ENCODE data around the gene CFAP298.
"Not testable (repeated sequence)": the region's sequence is repeated elsewhere in the genome, so short reads cannot be mapped to it uniquely, and the experiment has no call there.

CFAP298 gene, protein sequence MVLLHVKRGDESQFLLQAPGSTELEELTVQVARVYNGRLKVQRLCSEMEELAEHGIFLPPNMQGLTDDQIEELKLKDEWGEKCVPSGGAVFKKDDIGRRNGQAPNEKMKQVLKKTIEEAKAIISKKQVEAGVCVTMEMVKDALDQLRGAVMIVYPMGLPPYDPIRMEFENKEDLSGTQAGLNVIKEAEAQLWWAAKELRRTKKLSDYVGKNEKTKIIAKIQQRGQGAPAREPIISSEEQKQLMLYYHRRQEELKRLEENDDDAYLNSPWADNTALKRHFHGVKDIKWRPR

DNA sequence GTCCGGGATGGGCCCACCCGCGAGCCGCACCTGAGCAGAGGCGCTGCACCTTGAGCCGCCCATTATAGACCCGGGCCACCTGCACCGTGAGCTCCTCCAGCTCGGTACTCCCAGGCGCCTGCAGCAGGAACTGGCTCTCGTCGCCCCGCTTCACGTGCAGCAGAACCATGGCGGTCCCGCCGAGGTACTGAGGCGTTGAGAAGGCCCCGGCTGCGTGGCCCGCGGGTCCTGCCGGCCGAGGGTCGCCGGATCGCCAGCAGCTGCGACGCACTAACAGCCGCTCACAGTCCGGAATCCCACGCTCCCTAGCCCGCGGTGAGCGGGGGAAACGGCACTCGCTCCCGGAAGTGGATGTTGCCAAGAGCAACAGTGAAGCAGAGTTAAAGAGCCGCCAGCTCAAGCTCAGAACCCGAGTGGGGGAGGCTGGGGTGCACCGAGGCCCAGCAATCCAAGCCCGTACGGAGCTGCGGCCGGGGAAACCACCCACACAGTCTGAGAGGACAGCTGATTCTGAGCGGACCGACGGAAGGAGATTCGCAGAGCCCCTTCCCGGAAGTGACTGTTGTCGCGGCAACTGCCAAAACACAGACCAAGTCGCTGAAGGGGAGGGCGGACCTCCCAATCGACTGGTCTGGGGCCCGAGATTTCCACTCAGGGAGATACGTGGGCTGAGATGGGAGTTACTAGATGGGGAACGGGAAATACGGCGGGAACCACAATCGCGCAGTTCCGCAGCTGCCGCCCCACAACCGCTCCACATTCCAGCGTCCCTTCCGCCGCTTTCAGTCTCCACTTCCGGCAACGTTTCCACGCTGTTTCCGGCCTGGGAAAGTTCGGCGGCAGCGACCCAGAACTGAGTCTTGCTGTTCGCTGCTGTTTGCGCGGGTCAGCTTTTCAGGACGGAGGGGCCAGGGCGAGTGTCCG, at the start of gene CFAP298:
CFAP298 (minus strand) TSS at position 303 of the 924 bp plus-strand sequence; CDS start at position 169, 134 bp downstream.
- peak; percentile 88 for DNase-seq

DNA sequence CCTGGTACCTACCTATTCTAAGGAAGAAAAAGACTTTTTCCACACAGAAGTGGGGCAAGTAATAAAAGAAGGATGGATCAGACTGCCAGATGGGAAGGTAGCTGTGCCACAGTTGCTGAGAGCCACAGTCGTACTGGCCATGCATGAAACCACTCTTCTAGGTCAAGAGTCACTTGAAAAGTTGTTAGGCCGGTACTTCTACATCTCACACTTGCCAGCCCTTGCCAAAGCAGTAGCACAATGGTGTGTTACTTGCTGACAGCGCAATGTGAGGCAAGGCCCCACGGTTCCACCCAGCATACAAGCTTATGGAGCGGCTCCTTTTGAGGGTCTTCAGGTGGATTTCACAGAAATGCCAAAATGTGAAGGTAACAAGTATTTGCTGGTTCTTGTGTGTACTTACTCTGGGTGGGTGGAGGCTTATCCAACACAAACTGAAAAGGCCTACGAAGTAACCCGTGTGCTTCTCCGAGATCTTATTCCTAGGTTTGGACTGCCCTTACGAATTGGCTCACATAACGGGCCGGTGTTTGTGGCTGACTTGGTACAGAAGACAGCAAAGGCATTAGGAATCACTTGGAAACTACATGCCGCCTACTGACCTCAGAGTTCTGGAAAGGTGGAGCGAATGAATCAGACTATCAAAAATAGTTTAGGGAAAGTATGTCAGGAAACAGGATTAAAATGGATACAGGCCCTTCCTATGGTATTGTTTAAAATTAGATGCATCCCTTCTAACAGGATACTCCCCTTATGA, 49.0 kb upstream of the CFAP298 start:
- not testable (repeated sequence) for DNase-seq

DNA sequence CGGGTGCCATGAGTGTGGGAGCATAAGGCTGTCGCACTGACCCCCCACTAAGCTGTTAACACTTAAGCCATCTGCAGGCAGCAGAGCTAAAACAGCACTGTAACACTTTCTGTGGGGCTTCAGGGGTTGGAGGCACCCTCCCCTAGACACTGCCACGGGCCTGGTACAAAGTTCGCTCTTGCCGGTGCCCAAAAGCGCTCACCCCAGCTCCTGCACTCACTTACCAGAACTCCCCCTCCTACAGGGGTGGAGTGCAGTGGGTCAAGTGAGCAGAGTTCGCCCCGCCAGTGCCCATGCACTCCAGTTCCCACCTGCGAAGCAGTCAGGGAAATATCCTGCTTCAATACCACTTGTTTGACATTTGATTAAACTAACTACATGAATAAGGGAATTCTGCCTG, 46.3 kb upstream of the CFAP298 start:
- no peak for DNase-seq

DNA sequence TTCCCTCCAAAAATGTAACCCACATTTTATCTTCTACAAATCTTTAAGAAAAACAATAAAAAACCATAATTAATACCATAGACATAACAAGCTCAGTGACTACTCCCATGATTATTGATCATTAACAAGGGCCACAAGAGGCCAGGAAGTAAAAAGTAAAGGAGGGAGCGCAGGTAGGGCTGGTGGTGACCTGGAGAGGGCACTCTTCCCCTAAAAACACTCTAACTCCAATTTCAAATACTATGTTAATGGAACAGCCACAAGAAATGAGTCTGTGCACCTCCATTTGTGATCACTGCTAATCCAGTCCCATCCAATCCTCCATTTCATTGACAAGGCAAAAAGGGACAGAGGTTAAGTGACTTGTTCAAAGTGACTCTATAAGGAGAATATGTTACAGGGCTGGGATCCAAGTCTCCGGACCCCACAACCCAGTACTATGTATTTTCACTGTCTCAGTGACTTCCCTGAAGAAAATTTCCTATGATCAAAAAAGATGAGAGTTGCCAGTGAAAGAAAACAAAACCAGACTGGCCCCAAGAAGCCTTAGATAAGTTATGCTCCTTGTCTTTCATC, 41.2 kb upstream of the CFAP298 start:
- DNase-seq = no peak

DNA sequence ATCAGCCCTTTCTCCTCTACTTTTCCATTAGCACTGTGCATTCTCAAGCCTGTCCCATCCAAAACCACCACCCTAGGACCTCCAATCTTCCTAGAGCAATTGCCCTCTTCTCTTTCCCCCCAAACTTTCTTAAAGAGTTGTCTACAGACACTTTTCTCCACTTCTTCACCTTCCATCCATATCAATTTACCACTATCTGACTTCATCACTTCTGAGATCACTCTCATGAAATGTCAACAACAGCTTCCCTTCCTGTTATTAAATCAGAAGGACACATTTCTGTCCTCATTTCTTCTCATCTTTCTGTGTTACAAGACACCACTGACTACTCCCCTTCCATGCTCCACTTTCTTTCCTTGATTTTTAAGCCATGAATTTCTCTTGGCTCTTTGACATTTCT, 36.0 kb upstream of the CFAP298 start:
- DNase-seq = no peak

DNA sequence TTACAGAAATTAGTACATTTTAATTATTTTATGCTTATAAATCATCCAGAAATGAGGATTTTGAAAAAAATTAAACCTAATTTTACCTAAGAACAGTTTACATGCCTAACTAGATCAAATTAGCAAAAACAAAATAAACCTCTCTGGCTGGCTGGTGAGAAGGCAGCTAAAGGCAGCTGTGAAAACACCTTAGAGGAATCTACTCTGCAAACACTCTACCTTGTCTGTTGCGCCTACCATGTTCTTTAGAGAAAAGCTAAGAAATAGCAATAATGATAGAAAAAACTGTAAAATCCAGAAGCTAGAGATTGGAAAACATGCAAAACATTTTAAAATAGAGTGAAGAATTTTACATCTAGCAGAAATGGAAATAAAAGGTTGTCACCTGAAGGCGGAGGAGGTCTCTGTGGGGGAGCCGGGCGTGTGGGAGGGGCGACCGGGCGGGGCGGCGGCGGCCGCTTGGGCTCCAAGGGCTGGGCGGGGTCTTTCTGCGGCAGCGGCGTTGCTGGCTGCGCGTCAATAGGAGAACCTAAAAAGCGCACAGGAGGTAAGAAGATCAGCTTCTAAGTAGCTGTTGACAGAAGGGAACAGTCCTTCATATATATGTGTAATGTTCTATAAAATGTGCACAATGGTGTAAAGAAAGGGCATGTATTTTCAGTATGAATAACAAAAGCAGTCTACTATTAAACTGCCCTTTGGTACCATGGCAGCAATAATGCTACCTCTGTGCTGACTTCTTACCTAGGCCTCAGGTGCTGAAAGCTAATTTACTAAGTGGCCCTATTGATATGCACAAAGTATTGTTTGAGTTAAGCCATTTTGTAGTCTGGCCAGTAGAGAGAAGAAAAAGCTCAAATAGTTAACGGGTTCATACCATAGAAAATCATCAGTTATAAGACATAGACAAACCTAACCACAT, 33.3 kb upstream of the CFAP298 start:
- DNase-seq = no peak

DNA sequence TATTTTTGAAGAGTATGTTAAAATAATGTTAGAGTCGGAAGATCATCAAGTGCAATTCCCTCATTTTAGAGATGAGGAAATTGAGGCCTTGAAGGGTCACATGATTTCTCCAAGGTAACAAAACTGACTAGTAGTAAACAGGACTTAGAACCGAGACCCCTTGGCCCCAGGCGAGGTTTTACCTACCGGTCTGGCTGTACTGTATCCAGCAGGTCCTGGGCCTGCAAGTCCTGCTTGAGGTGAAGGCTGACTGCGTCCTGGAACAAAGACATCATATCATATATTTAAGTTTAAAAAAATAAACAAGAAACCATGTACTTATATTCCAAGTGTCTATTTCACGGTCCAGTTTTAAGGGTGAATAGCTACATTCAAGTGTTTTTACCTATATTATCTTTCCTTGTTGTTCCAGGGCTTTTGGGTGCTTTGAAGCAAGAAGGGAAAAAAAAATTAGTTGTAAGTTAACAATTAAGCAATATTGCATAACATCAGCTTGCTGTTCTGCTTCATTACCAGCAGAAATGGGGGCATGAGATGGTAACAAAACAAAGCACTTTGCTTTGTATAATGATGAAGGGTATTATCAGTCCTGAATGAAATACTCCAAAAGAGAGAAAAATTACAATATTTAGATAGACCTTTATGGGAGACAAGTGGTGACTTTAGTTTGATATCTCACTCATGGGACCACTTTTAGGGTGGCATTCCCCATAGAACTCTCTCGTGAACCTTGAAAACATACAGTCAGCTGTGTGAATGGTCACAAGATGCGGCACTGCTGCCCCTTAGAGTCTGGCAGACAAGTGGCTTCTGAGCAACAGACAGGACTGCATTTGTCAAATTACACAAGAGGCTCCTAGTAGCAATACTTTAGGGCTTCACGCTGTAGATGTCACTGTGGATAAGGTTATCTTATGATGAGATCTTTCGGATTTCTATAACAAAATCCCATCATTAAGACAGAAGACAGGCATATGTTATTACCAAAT, 29.8 kb upstream of the CFAP298 start:
- DNase-seq = no peak

DNA sequence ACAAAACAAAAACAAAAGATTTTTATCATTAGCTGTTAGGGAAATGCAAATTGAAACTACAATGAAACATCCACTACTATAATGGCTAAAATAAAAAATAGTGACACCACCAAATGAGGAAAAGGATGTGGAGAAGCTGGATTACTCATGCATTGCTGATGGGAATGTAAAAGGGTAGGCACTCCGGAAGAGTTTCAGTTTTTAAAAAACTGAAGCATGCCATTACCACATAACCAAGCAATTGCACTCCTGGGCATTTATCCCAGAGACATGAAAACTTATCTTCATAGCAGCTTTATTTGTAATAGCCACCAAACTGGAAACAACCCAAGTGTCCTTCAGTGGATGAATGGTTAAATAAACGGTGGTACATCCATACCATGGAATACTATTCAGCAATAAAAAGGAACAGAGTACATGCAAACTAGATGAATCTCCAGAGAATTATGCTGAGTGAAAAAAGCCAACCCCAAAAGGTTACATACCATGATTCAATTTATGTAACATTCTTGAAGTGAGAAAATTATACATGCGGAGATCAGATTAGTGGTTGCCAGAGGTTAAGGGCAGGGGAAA, 14.5 kb upstream of the CFAP298 start:
- DNase-seq = no peak

DNA sequence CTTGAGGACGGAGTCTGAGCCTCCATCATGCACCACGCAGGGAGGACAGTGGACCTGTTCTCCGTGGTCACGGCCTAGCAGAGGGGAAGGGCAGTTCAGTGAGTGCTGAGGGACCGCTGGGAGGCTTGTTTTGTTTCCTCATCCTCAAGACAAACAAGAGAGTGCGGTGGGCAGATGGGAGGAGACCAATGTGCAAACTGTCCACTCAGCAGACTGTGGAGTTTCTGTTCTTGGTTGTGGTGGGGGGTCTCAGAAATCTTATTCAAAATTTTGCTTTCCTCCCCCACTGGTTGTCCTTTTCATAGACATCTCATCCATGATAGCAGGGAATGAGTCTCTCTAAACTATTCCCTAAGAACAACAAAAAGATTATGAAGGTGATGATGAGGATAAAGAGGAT, 6.0 kb upstream of the CFAP298 start:
- not testable (repeated sequence) for DNase-seq

DNA sequence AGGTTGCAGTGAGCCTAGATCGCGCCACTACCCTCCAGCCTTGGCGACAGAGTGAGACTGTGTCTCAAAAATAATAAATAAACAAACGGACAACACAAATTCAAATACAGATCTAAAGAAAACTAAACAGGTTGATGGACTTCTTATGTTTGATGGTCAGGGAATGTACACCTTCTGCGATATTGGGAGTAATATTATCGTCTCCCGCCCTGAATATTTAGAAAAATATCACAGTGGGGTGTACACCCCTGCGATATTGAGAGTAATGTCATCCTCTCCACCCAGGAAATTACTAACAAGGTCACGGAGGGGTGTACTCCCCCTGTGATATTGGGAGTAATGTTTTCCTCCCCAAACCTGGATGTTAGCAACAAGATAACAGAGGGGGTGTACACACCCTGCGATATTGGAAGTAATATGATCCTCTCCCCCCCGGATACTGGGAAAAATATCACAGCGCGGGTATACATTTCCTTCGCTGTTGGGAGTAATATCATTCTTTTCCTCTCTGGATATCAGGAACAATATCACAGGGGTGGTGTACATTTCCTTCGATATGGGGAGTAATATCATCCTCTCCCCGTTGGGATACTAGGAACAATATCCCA, 1.4 kb upstream of the CFAP298 start:
- DNase-seq = no peak

DNA sequence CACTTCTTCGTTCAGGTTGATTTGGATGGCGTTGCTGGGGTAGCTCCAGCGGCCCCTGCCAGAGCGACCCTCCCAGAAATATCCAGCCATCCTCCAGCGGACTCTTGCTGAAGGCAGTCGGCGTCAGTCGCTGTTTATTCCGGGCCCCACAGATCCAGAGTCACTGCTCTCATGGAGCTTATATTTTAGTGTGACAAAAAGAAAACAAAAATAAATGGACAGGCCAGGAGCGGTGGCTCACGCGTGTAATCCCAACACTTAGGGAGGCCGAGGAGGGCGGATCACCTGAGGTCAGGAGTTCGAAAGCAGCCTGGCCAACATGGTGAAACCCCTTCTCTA, 791 bp upstream of the CFAP298 start:
- no peak for DNase-seq

DNA sequence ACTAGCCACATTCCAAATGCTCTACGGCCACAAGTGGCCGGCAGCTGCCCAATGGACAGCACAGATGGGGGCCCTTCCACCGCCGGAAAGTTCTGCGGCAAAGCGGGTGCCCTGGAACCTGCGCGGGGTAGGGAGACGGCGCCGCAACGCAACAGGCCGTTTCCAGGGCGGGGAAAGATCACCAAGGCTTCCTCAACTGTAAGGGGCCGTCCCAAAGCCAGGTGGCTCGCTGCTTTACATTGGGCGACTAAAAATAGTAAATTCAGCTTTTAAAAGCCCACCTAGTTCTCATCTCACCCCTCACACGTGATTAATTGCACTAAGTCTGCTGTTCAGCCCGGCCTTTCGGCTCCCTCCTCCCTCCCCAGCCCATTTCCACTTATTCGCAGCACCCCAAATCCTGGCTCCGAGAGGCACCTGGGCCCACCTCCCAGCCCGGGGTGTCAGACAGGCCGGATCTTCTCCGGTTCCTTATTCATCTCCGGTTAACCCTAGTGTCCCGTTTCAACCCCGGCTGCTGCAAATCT, 643 bp downstream of the CFAP298 start:
- DNase-seq = no peak

DNA sequence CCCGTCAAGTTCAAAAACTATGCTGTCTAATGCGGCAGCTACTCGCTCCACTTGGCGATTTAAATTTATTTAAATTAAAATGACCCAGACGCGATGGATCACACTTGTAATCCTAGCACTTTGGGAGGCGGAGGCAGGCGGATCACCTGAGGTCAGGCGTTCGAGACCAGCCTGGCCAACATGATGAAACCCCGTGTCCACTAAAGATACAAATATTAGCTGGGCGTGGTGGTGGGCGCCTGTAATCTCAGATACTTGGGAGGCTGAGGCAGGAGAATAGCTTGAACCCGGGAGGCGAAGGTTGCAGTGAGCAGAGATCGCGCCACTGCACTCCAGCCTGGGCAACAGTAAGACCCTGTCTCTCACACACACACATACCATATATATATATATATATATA, 1.2 kb downstream of the CFAP298 start:
- not testable (repeated sequence) for DNase-seq

DNA sequence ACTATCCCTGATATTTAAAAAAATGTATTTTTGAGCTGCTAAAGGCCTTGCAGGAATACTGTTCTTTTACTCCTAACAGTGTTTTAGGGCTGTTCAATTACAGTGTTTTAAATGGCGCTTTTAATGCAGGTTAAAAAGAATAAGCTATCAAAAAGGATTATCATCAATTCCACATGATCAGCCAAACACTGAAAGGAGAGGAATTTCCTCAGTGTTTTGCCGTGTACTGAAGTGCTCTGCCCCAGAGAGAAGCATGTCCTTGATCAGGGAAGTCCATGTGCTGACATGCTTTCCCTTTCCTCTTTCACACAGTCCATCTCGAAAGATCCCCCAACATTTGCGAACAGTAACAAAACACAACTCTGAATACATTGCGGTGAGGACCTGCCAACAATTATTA, 3.3 kb downstream of the CFAP298 start:
- DNase-seq = no peak

DNA sequence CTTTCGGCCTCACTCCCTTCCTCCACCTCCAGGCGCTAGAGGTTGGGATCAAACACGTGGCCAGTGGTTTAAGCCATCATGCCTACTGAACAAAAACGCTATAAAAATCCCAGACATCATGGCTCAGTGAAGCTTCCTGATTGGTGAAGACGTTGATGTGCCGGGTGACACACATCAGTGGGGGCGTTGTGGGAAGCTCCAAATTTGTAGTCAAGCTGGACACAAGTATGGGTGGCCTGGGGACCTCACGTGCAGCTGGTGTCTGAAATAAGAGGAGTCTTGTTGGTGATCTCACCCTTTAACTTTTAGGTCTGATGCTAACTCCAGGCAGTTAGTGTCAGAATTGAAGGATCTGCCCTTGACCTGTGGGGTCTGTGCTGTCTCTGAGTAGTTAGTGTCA, 6.7 kb downstream of the CFAP298 start:
- no peak for DNase-seq

DNA sequence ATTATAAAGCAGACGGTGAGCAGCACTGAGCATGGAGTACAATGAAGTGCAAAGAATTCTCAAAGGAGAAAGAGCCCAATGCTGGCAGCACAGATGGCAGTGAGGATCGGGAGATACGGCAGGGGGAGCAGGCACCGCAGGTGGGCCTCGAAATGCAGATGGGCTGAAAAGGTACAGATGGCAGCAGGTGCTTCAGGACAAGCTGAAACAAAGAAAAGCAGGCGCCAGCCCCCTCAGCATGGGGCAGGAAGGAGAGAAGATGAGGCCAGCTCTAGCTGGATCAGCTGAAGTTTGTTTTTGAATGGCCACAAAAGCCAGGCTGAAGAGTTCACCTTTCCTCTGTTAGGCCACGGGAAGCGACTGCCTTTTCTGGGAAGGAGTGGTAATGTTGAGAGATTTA, 7.7 kb downstream of the CFAP298 start:
- no peak for DNase-seq

DNA sequence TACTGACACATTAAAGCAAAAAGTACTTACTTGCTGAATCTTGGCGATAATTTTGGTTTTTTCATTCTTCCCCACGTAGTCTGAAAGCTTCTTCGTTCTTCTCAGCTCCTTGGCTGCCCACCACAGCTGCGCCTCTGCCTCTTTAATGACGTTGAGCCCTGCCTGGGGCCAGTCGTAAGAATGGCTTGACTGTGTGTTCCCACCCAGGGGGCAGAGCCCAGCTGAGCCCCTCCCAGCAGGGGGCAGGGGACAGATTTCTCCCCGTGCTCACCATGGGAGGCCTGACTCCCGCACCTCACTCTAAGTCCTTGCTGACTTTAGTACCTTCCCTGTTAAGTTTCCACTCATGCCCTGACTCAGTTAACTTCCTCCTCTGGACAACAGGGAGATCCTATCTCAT, 9.0 kb downstream of the CFAP298 start:
- no peak for DNase-seq

DNA sequence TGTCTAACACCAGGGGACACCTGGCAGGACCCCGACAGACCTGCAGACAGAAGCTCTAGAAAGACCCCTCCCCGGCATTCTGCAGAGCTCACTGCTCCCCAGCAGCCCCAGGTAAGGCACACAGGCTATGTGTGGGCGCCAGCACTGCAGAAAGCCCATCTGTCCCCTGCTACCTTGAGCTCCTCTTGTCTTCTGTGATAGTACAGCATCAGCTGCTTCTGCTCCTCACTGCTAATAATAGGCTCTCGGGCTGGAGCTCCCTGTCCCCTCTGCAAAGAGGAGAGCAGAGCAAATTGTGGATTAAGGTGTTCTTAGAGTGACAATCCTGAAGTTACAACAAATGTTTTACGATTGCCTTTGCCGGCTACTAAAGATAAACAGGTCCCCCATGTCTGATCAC, 10.1 kb downstream of the CFAP298 start:
- no peak for DNase-seq

DNA sequence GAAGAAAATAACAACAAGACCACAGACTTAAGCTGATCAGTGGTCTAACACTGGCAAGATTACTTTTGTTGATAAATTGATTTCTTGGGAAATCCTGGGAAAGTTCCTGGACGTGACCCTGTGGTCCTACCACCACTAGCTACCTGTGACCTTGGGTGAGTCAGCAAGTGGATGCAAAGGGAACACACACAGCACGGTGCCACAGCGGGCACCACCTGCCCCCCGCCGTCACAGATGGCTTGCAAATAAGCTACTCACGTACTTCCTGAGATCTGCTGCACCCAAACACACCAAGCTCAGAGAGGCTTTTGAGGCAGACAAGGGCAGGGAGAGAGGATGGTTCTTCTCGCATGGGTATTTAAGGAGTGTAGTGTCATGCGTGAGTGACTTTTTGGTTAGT, 12.7 kb downstream of the CFAP298 start:
- DNase-seq = no peak

DNA sequence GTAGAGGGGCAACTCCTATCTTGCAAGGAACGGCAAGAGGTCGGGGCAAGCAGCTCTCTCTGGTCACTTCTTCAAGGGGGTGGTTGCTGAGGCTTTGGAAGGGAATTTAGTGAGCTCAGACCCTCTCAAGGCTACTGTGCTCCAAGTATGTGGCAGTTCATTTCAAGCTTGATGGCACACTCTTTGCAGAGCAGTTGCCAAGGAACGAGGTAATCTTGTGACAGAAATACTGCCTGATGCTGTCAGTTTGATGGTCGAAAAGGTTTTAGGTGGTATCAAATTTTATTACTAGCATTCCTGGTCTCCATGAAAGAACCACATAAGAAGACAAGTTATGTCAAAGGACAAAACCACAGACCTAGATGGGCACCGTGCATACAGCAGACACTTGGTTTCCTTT, 13.1 kb downstream of the CFAP298 start:
- DNase-seq = no peak

Data from T1000 (cell line).